K562 (cell line): ENCODE measurements around the gene APC. TPM values are rescaled to one million over a fixed set of nuclear protein-coding genes. Genes with fewer than 3 reads are reported as not detected.

Experiments used
- GTF3C2 ChIP-seq: IDR thresholded peaks from 3 replicates; pipeline ENCODE4 v1.6.1; 2011; ENCODE audit warnings: borderline replicate concordance, mild to moderate bottlenecking, moderate library complexity; ENCODE audit not compliant: insufficient read length; ENCODE audit errors: extremely low read depth
- KAT2B ChIP-seq: IDR thresholded peaks from one replicate; pipeline ENCODE4 v1.6.1; 2012; ENCODE audit warnings: low read depth, mild to moderate bottlenecking, control low read depth, inconsistent platforms, low read length, moderate library complexity
- KLF16 ChIP-seq: IDR thresholded peaks from 2 replicates; pipeline ENCODE4 v1.6.1; 2016; ENCODE audit warnings: antibody characterized with exemption
- NCOA1 ChIP-seq: fragments of 450-650 bp; IDR thresholded peaks from 2 replicates; pipeline ENCODE4 v1.6.1; 2016; ENCODE audit warnings: low read depth
- NEUROD1 ChIP-seq: fragments of 150-350 bp; IDR thresholded peaks from 2 replicates; pipeline ENCODE4 v1.6.1; 2014; ENCODE audit warnings: borderline replicate concordance, low read length, low read depth; ENCODE audit not compliant: partially characterized antibody
- STAT5B ChIP-seq: fragments of 250-450 bp; sonication (Bioruptor Pico); IDR thresholded peaks from 2 replicates; pipeline ENCODE4 v1.8.0; 2021; ENCODE audit warnings: mild to moderate bottlenecking, inconsistent platforms
- ZBTB49 ChIP-seq: sonication (generic); formaldehyde crosslinking; IDR thresholded peaks from 2 replicates; pipeline ENCODE4 v1.8.0; 2022; ENCODE audit warnings: missing genetic modification reagents, mild to moderate bottlenecking, borderline replicate concordance
- ZNF3 ChIP-seq: fragments of 250-450 bp; sonication (Bioruptor Pico); IDR thresholded peaks from 2 replicates; pipeline ENCODE4 v1.5.0; 2021; ENCODE audit warnings: mild to moderate bottlenecking, moderate library complexity
- ZNF384 ChIP-seq: IDR thresholded peaks from 2 replicates; pipeline ENCODE4 v1.6.1; 2012; ENCODE audit warnings: low read depth, low read length, improper control_type of control experiment
- ZNF398 ChIP-seq: fragments of 250-450 bp; sonication (Bioruptor Pico); IDR thresholded peaks from 2 replicates; pipeline ENCODE4 v1.8.0; 2021; ENCODE audit warnings: moderate library complexity, mild to moderate bottlenecking, inconsistent platforms
- ZNF449 ChIP-seq: fragments of 250-450 bp; sonication (Bioruptor Pico); IDR thresholded peaks from 2 replicates; pipeline ENCODE4 v1.8.0; 2022; ENCODE audit warnings: moderate library complexity, mild to moderate bottlenecking, inconsistent platforms
- ZNF512 ChIP-seq: IDR thresholded peaks from 2 replicates; pipeline ENCODE4 v1.6.1; 2016; ENCODE audit warnings: missing genetic modification characterization, missing compliant biosample characterization
- polyA plus RNA-seq, 8 experiments: library from polyadenylated mRNA; depleted of rRNA in 4 of 8; stranded (reverse) in 5 of 8; unstranded in 3 of 8; fragments of >200 nt; fragmentation: Nextera tagmentation in 2 of 8; fragmentation: Illumina TruSeq in 1 of 8; extraction: Ambion mirVana in 2 of 8; extraction: Trizol in 1 of 8; gene quantifications; 2 replicates each; pipeline versions ENCODE4 v1.2.1 to v1.2.3, GENCODE V29; 2011 to 2014; ENCODE audit warnings: inconsistent platforms in 1 of 8, missing spikeins in 1 of 8
- total RNA-seq, 7 experiments: library from RNA; depleted of rRNA in 6 of 7; stranded (reverse); fragments of >200 nt in 6 of 7; fragmentation: Illumina TruSeq in 2 of 7; extraction: Trizol in 2 of 7; gene quantifications; 2 replicates each; pipeline versions ENCODE4 v1.2.1 to v1.2.3, GENCODE V29; 2011 to 2021; ENCODE audit warnings: low replicate concordance in 1 of 7

APC gene
- total and polyA plus RNA-seq, 9 of the 15 experiments (the other 6 are each of a cell fraction or from before 2014, with no cell fraction given), result 5.7 to 29.5 (median 15.4) TPM

GRCh38 chr5:112849912-112850311 is 112.2 kb downstream of the APC start (continued):
- no peak for TF ChIP-seq GTF3C2
- no peak for TF ChIP-seq KLF16
- TF ChIP-seq ZNF384, result no peak
- no peak for TF ChIP-seq ZNF512 (tag)
- no peak for TF ChIP-seq NCOA1
- no peak for TF ChIP-seq ZNF398 (CRISPR knock-in tag)
- no peak for TF ChIP-seq ZNF3
- no peak for TF ChIP-seq NEUROD1
- no peak for TF ChIP-seq ZNF449 (CRISPR knock-in tag)
- TF ChIP-seq STAT5B (CRISPR knock-in tag), result no peak
- TF ChIP-seq KAT2B, result no peak
- no peak for TF ChIP-seq ZBTB49 (CRISPR knock-in tag)
